Suprapubic skin (tissue), 4 donors: ENCODE data around the gene SYDE2. TPM values are rescaled to one million over a fixed set of nuclear protein-coding genes. Genes with fewer than 3 reads are reported as not detected.

ENCODE experiments used
- DNase-seq, 2 donors: peaks; one replicate each; pipeline ENCODE4 v3.0.0-alpha.2; 2019; ENCODE audit warnings: low spot score in 2 of 2
- H3K27ac ChIP-seq: fragments of 200-600 bp; sonication (generic); one replicate; pipeline ENCODE4 v1.5.1; 2019
- H3K27me3 ChIP-seq: fragments of 200-600 bp; sonication (generic); one replicate; pipeline ENCODE4 v1.5.1; 2019
- H3K36me3 ChIP-seq: fragments of 200-600 bp; sonication (generic); one replicate; pipeline ENCODE4 v1.5.1; 2019
- H3K4me1 ChIP-seq: fragments of 200-600 bp; sonication (generic); one replicate; pipeline ENCODE4 v1.5.1; 2019
- H3K4me3 ChIP-seq: fragments of 200-600 bp; sonication (generic); one replicate; pipeline ENCODE4 v1.5.1; 2019; ENCODE audit warnings: mild to moderate bottlenecking
- H3K9me3 ChIP-seq: fragments of 200-600 bp; sonication (generic); one replicate; pipeline ENCODE4 v1.5.1; 2019
- EP300 ChIP-seq: sonication (generic); formaldehyde crosslinking; IDR thresholded peaks from one replicate; pipeline ENCODE4 v1.6.1; 2017; ENCODE audit warnings: antibody characterized with exemption
- POLR2A ChIP-seq, 2 donors: fragments of 450-650 bp; IDR thresholded peaks; one replicate each; pipeline ENCODE4 v1.6.1; 2017; ENCODE audit warnings: antibody characterized with exemption in 2 of 2, mild to moderate bottlenecking in 2 of 2, moderate library complexity in 2 of 2
- POLR2AphosphoS5 ChIP-seq, 3 donors: sonication (generic); formaldehyde crosslinking; IDR thresholded peaks; one replicate each; pipeline ENCODE4 v1.6.1; 2017; ENCODE audit warnings: antibody characterized with exemption in 3 of 3
- WGBS: methylation state at CpG from one replicate; pipeline ENCODE4 v1.1.5; 2018; 5-methylcytosine and 5-hydroxymethylcytosine counted together
- total RNA-seq, 4 donors: library from RNA; depleted of rRNA; stranded (reverse); fragments of >200 nt; gene quantifications; one replicate each; pipeline ENCODE4 v1.1.0, GENCODE V29; 2016
- TF ChIP-seq, protein P1 (sequence below), 2 donors: fragments of 200-600 bp in 1 of 2; fragments of 450-650 bp in 1 of 2; sonication (generic) in 1 of 2; IDR thresholded peaks; one replicate each; pipeline ENCODE4 v1.5.1; 2016 to 2019; ENCODE audit warnings: antibody characterized with exemption in 2 of 2, mild to moderate bottlenecking in 1 of 2, moderate library complexity in 1 of 2

SYDE2 gene
- total RNA-seq, 4 donors from 2014 or later = 5.9 to 12.6 (median 10.1) TPM

DNA sequence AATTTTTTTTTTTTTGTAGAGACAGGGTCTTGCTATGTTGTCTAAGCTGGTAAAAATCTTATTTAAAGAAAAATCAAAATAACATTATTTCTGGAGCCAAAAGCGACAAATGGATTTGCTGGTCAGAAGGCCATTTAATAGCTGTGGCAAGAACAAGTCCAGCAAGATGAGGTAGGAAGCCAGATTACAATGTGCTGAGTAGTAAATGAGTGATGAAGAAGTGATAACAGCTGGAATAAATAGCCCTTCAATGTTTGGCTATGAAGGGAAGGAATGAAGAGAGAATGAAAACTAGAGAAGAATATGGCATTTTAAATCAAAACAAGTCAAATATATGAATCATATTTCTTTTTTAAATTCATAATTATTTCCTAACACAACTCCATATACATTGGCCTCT, 34.5 kb downstream of the SYDE2 start:
- no peak overlapping the region for H3K4me3 ChIP-seq
- no peak for TF ChIP-seq POLR2AphosphoS5 (IDR thresholded peaks at IDR 0.05)
- TF ChIP-seq, protein P1, sequence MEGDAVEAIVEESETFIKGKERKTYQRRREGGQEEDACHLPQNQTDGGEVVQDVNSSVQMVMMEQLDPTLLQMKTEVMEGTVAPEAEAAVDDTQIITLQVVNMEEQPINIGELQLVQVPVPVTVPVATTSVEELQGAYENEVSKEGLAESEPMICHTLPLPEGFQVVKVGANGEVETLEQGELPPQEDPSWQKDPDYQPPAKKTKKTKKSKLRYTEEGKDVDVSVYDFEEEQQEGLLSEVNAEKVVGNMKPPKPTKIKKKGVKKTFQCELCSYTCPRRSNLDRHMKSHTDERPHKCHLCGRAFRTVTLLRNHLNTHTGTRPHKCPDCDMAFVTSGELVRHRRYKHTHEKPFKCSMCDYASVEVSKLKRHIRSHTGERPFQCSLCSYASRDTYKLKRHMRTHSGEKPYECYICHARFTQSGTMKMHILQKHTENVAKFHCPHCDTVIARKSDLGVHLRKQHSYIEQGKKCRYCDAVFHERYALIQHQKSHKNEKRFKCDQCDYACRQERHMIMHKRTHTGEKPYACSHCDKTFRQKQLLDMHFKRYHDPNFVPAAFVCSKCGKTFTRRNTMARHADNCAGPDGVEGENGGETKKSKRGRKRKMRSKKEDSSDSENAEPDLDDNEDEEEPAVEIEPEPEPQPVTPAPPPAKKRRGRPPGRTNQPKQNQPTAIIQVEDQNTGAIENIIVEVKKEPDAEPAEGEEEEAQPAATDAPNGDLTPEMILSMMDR (IDR thresholded peaks at IDR 0.05) = no peak
- TF ChIP-seq EP300 = no peak
- no peak for TF ChIP-seq POLR2A (IDR thresholded peaks at IDR 0.05)
- H3K9me3 ChIP-seq = no peaks in the 10 kb centered on the region
- H3K4me1 ChIP-seq = no peaks in the 10 kb centered on the region
- H3K27me3 ChIP-seq = no peaks in the 10 kb centered on the region
- H3K36me3 ChIP-seq = no peaks in the 10 kb centered on the region
- WGBS = 98% methylated on average over 1 of the region's 1 CpG
- H3K27ac ChIP-seq = no peak overlapping the region
- DNase-seq = no peak

DNA sequence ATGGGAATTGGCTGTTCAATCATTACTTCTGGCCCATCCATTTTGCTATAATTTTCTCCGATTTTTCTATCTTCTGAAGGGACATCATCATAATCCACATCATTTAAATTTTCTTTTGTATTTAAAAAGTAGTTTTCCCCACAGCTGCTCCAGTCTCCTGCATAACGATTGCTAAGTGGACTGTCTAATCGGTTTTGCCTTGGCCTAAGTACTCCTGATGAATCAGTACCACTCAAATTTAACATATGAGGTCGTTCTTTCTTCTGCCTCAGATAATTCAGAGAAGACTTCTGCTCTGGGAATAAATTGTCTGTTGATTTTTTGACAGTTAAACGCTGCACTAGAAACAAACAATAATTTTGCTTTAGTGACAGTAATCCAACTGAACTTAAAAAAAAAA, 41.9 kb downstream of the SYDE2 start:
- no peak for DNase-seq
- WGBS = 69% methylated on average over 5 of the region's 5 CpGs
- H3K36me3 ChIP-seq = no peaks in the 10 kb centered on the region
- no peaks in the 10 kb centered on the region for H3K4me1 ChIP-seq
- H3K4me3 ChIP-seq = no peak overlapping the region
- H3K27me3 ChIP-seq = no peaks in the 10 kb centered on the region
- H3K27ac ChIP-seq = no peak overlapping the region
- no peak for TF ChIP-seq POLR2AphosphoS5 (IDR thresholded peaks at IDR 0.05)
- TF ChIP-seq POLR2A (IDR thresholded peaks at IDR 0.05) = no peak
- TF ChIP-seq, protein P1 (IDR thresholded peaks at IDR 0.05) = no peak
- no peak for TF ChIP-seq EP300
- H3K9me3 ChIP-seq = no peaks in the 10 kb centered on the region

DNA sequence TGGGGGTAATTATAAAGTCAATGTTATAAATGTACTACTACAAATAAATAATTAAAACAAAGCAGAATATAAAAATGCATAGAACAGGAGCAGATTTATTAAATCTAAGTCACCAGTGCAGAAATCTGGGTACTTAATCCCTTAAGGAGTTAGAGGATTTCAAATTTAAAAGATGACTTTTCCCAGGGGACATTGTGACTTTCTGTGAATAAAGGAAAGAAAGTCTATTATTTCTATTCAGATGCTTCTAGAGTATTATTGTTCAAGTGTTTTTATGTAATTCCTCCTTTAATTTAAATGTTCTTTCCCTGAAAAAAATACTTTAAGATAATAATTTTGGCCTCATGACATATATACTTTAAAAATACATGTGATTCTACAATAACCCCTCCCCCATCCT, 43.4 kb downstream of the SYDE2 start:
- DNase-seq = no peak
- no peaks in the 10 kb centered on the region for H3K4me1 ChIP-seq
- H3K4me3 ChIP-seq = no peak overlapping the region
- no peak overlapping the region for H3K27ac ChIP-seq
- TF ChIP-seq POLR2A (IDR thresholded peaks at IDR 0.05) (no peak), POLR2AphosphoS5 (IDR thresholded peaks at IDR 0.05) (no peak), EP300 (no peak)
- TF ChIP-seq, protein P1 (IDR thresholded peaks at IDR 0.05) = no peak
- H3K27me3 ChIP-seq = no peaks in the 10 kb centered on the region
- no peaks in the 10 kb centered on the region for H3K9me3 ChIP-seq
- H3K36me3 ChIP-seq = no peaks in the 10 kb centered on the region

DNA sequence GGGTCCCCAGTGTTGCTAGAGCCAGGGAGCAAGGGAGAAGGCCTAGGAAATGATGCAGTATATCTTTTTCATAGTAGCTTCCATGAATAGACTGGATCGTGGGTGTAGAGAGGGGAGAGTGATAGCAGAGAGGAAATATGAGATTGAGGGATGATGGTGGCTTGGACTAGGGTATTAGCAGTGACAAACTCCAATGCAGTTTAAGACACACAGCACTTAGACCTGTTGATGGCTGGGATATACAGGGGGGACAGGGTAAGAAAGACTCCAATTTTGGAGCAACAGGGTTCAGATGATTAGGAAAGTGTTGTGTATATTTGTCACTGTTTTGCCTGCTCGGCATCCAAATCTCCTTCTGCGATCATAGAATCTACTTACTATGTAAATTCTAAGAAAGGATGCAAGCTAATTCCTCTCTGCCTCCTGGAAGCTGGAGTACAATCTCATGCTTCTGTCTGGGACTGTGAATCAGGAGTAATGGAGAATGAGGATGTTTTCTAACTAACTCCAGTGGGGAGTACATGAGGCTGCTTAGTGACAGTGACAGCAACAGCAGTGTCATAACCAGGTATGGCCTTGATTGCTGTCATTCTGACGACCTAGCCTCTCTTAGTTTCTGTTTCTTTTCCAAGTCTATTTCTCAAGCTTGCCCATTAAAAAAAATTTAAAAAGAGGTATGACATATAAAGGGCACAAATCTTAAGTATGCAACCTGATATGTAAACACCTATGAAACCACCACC, 47.5 kb downstream of the SYDE2 start:
- WGBS = 47% methylated on average over 4 of the region's 4 CpGs

DNA sequence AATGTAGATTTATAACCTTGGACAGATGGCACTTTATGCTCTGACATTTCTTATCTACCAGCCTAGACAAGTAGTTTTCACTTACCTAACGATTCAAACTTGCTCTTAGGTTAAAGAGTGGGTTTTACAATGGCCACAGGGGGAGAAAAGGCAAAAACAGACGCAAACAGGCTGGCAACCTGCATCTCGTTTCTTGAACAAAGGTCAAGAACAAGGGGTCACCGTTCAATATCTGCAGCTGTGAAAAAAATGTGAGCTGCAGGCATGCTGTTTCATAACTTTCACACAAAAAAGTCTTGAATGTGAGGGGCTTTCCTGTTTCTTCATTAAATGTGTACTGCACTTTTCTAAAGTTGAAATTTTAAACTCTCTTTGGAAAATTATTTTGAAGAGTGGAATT, 49.4 kb downstream of the SYDE2 start:
- Histone ChIP-seq H3K36me3 (no peaks in the 10 kb centered on the region), H3K4me1 (no peaks in the 10 kb centered on the region), H3K27ac (no peak overlapping the region), H3K27me3 (no peaks in the 10 kb centered on the region), H3K9me3 (no peaks in the 10 kb centered on the region), H3K4me3 (no peak overlapping the region)
- 52% methylated on average over 4 of the region's 4 CpGs for WGBS
- no peak for DNase-seq
- TF ChIP-seq POLR2AphosphoS5 (IDR thresholded peaks at IDR 0.05) (no peak), EP300 (no peak), POLR2A (IDR thresholded peaks at IDR 0.05) (no peak)
- TF ChIP-seq, protein P1 (IDR thresholded peaks at IDR 0.05) = no peak

More for the DNA sequence above, 47.5 kb downstream of the SYDE2 start:
- H3K27ac ChIP-seq = no peak overlapping the region
- no peaks in the 10 kb centered on the region for H3K9me3 ChIP-seq
- no peak overlapping the region for H3K4me3 ChIP-seq
- no peaks in the 10 kb centered on the region for H3K4me1 ChIP-seq
- DNase-seq = no peak
- no peaks in the 10 kb centered on the region for H3K27me3 ChIP-seq
- TF ChIP-seq POLR2AphosphoS5 (IDR thresholded peaks at IDR 0.05) = no peak
- no peak for TF ChIP-seq POLR2A (IDR thresholded peaks at IDR 0.05)
- no peak for TF ChIP-seq EP300
- TF ChIP-seq, protein P1 (IDR thresholded peaks at IDR 0.05) = no peak
- no peaks in the 10 kb centered on the region for H3K36me3 ChIP-seq
